GM21723 (cell line): ENCODE data around the gene ADGRG3.

ENCODE experiments used
- ATAC-seq: cut with Tn5 transposase; IDR thresholded peaks from one replicate; pipeline ENCODE4 v1.9.1; 2021; ENCODE audit warnings: mild to moderate bottlenecking, moderate library complexity; ENCODE audit not compliant: unreplicated experiment

ADGRG3 gene

GRCh38 chr16:57668263-57668571 lies at the start of gene ADGRG3:
Gene ADGRG3 (plus strand): TSS chr16:57668306. CDS start chr16:57668348, 42 bp downstream.
- no peak for ATAC-seq

GRCh38 chr16:57619133-57619605 lies 48.9 kb upstream of the ADGRG3 start:
- no peak for ATAC-seq

GRCh38 chr16:57619606-57620334 lies 48.3 kb upstream of the ADGRG3 start:
- ATAC-seq: no peak

GRCh38 chr16:57620335-57621231 lies 47.5 kb upstream of the ADGRG3 start:
- ATAC-seq: no peak

GRCh38 chr16:57621521-57622271 lies 46.4 kb upstream of the ADGRG3 start:
- no peak for ATAC-seq

- ATAC-seq: no peak
Measured at GRCh38 chr16:57622361-57623250, 45.5 kb upstream of the ADGRG3 start.

GRCh38 chr16:57623251-57624043 lies 44.7 kb upstream of the ADGRG3 start:
- ATAC-seq: no peak

- ATAC-seq: no peak
Measured at GRCh38 chr16:57624044-57624688, 43.9 kb upstream of the ADGRG3 start.

- ATAC-seq: no peak
Measured at GRCh38 chr16:57624806-57625500, 43.2 kb upstream of the ADGRG3 start.

GRCh38 chr16:57626420-57627170 lies 41.5 kb upstream of the ADGRG3 start:
- no peak for ATAC-seq

- no peak for ATAC-seq
Measured at GRCh38 chr16:57627184-57627871, 40.8 kb upstream of the ADGRG3 start.

GRCh38 chr16:57628008-57628781 lies 39.9 kb upstream of the ADGRG3 start, which contains the start of gene ADGRG1:
Gene ADGRG1 (plus strand): TSS chr16:57628630. CDS start chr16:57650288, 21,658 bp downstream.
- ATAC-seq: no peak

GRCh38 chr16:57628783-57629293 lies 39.3 kb upstream of the ADGRG3 start:
- no peak for ATAC-seq

GRCh38 chr16:57629516-57630406 lies 38.3 kb upstream of the ADGRG3 start:
- ATAC-seq: no peak

GRCh38 chr16:57630407-57630797 lies 37.7 kb upstream of the ADGRG3 start:
- no peak for ATAC-seq
